GM12801 (cell line): ENCODE results near the gene PDGFB.

Experiments used
- CTCF ChIP-seq: IDR thresholded peaks from one replicate; pipeline ENCODE4 v1.5.1; 2011; ENCODE audit warnings: control low read depth; ENCODE audit not compliant: insufficient read length; ENCODE audit errors: extremely low read depth

Gene PDGFB

GRCh38 chr22:39275814-39276439 lies 31.1 kb upstream of the PDGFB start:
- TF ChIP-seq CTCF: no peak

GRCh38 chr22:39273950-39274887 lies 29.4 kb upstream of the PDGFB start:
- TF ChIP-seq CTCF: no peak

GRCh38 chr22:39270792-39271191 lies 26.0 kb upstream of the PDGFB start:
- no peak for TF ChIP-seq CTCF

GRCh38 chr22:39270280-39270679 lies 25.5 kb upstream of the PDGFB start:
- TF ChIP-seq CTCF: no peak

- TF ChIP-seq CTCF: no peak
Measured at GRCh38 chr22:39269095-39269790, 24.5 kb upstream of the PDGFB start.

GRCh38 chr22:39268645-39269044 lies 23.9 kb upstream of the PDGFB start:
- no peak for TF ChIP-seq CTCF

GRCh38 chr22:39267974-39268373 lies 23.2 kb upstream of the PDGFB start:
- TF ChIP-seq CTCF: no peak
